ENCODE results near the gene SLC25A21.
"Not testable (repeated sequence)": the region's sequence is repeated elsewhere in the genome, so short reads cannot be mapped to it uniquely, and the experiment has no call there.

Gene SLC25A21

DNA sequence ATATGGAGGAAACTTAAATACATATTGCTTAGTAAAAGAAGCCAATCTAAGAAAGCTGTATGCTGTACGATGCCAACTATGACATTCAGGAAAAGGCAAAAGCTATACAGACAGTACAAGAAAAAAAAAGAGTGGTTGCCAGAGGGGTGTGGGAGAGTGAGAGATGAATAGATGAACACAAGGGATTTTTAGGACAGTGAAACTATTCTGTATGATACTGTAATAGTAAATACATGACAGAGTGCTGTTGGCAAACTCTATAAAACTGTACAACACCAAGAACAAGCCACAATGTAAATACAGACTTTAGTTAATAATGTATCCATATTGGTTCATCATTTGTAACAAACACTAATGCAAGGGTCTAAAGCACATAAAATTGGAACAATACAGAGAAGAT is 14.5 kb upstream of the SLC25A21 start:
- Histone ChIP-seq H3K9me3 (ENCODE audit: insufficient read depth, low read depth, low read length) (no peaks in the 10 kb centered on the region), H3K23ac (ENCODE audit: low read length) (no peak overlapping the region), H2BK5ac (ENCODE audit: low read depth, low read length, poor library complexity) (no peak overlapping the region), H3K4me3 (ENCODE audit: low read depth, low read length) (no peak overlapping the region), H3K36me3 (ENCODE audit: control insufficient read depth in 1 of 2, insufficient read depth in 2 of 2, low read length in 2 of 2) (no peaks in the 10 kb centered on the region), H3K4me1 (ENCODE audit: control insufficient read depth in 1 of 2, insufficient read depth in 2 of 2, low read length in 2 of 2) (no peaks in the 10 kb centered on the region), H4K8ac (ENCODE audit: low read depth, low read length) (no peak overlapping the region), H4K12ac (ENCODE audit: low read depth, low read length) (no peak overlapping the region), H3K79me2 (ENCODE audit: control insufficient read depth, insufficient read depth, low read length, poor library complexity) (no peaks in the 10 kb centered on the region), H2BK12ac (ENCODE audit: low read length) (no peak overlapping the region), H2BK120ac (ENCODE audit: insufficient read depth, low read length, poor library complexity) (no peak overlapping the region), H3K4ac (ENCODE audit: low read depth, low read length) (no peak overlapping the region), H4K91ac (ENCODE audit: low read depth, low read length) (no peak overlapping the region), H2AFZ (ENCODE audit: insufficient read depth, low read length, poor library complexity) (no peak overlapping the region), H3K27ac (ENCODE audit: low read depth, low read length) (no peak overlapping the region), H3K14ac (ENCODE audit: low read length) (no peak overlapping the region), H3K4me2 (ENCODE audit: low read length) (no peak overlapping the region), H2AK5ac (ENCODE audit: low read length) (no peak overlapping the region), H3K79me1 (ENCODE audit: low read length) (no peaks in the 10 kb centered on the region), H3K27me3 (ENCODE audit: insufficient read depth, low read length) (no peaks in the 10 kb centered on the region), H3K18ac (ENCODE audit: low read length) (no peak overlapping the region), H3K9ac (ENCODE audit: low read length) (no peak overlapping the region)
- no CpG with 5 or more reads among the region's 1 CpG for WGBS (ENCODE audit: extremely low coverage, insufficient coverage, insufficient read length)
- DNase-seq, result no peak

GRCh38 chr14:37185670-37186069 is 13.3 kb upstream of the SLC25A21 start:
- H4K8ac ChIP-seq (ENCODE audit: low read depth, low read length), result no peak overlapping the region
- no peak overlapping the region for H2BK5ac ChIP-seq (ENCODE audit: low read depth, low read length, poor library complexity)
- H2AFZ ChIP-seq (ENCODE audit: insufficient read depth, low read length, poor library complexity), result no peak overlapping the region
- no peaks in the 10 kb centered on the region for H3K4me1 ChIP-seq (ENCODE audit: control insufficient read depth in 1 of 2, insufficient read depth in 2 of 2, low read length in 2 of 2)
- no peak overlapping the region for H3K9ac ChIP-seq (ENCODE audit: low read length)
- no peaks in the 10 kb centered on the region for H3K36me3 ChIP-seq (ENCODE audit: control insufficient read depth in 1 of 2, insufficient read depth in 2 of 2, low read length in 2 of 2)
- H2BK120ac ChIP-seq (ENCODE audit: insufficient read depth, low read length, poor library complexity), result no peak overlapping the region
- no peak overlapping the region for H3K4me2 ChIP-seq (ENCODE audit: low read length)
- no peak overlapping the region for H3K23ac ChIP-seq (ENCODE audit: low read length)
- H3K27me3 ChIP-seq (ENCODE audit: insufficient read depth, low read length), result no peaks in the 10 kb centered on the region
- H3K79me2 ChIP-seq (ENCODE audit: control insufficient read depth, insufficient read depth, low read length, poor library complexity), result no peaks in the 10 kb centered on the region
- H3K79me1 ChIP-seq (ENCODE audit: low read length), result no peaks in the 10 kb centered on the region
- H3K4ac ChIP-seq (ENCODE audit: low read depth, low read length), result no peak overlapping the region
- no peak for DNase-seq
- no peak overlapping the region for H3K27ac ChIP-seq (ENCODE audit: low read depth, low read length)
- H3K4me3 ChIP-seq (ENCODE audit: low read depth, low read length), result no peak overlapping the region
- no peak overlapping the region for H2AK5ac ChIP-seq (ENCODE audit: low read length)
- no peak overlapping the region for H3K14ac ChIP-seq (ENCODE audit: low read length)
- H3K18ac ChIP-seq (ENCODE audit: low read length), result no peak overlapping the region
- H4K91ac ChIP-seq (ENCODE audit: low read depth, low read length), result no peak overlapping the region
- H4K12ac ChIP-seq (ENCODE audit: low read depth, low read length), result no peak overlapping the region
- H2BK12ac ChIP-seq (ENCODE audit: low read length), result no peak overlapping the region
- no peaks in the 10 kb centered on the region for H3K9me3 ChIP-seq (ENCODE audit: insufficient read depth, low read depth, low read length)

DNA sequence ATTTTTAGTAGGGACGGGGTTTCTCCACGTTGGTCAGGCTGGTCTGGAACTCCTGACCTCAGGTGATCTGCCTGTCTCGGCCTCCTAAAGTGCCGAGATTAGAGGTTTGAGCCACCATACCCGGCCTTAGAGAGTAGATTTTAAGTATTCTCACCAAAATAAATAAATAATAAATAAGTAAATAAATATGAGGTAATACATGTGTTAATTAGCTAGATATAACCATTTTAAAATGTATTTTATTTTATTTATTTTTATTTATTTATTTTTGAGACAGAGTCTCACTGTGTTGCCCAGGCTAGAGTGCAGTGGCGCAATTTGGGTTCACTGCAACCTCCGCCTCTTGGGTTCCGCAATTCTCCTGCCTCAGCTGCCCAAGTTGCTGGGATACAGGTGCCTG is 12.1 kb upstream of the SLC25A21 start:
- not testable (repeated sequence) for H2BK12ac ChIP-seq (ENCODE audit: low read length); H3K4me2 ChIP-seq (ENCODE audit: low read length); H2AFZ ChIP-seq (ENCODE audit: insufficient read depth, low read length, poor library complexity); H4K12ac ChIP-seq (ENCODE audit: low read depth, low read length); H4K91ac ChIP-seq (ENCODE audit: low read depth, low read length); H3K27ac ChIP-seq (ENCODE audit: low read depth, low read length); H3K14ac ChIP-seq (ENCODE audit: low read length); H3K4ac ChIP-seq (ENCODE audit: low read depth, low read length); H4K8ac ChIP-seq (ENCODE audit: low read depth, low read length); H3K79me2 ChIP-seq (ENCODE audit: control insufficient read depth, insufficient read depth, low read length, poor library complexity); H3K9me3 ChIP-seq (ENCODE audit: insufficient read depth, low read depth, low read length); H2BK5ac ChIP-seq (ENCODE audit: low read depth, low read length, poor library complexity); H3K79me1 ChIP-seq (ENCODE audit: low read length); DNase-seq; H3K36me3 ChIP-seq (ENCODE audit: control insufficient read depth in 1 of 2, insufficient read depth in 2 of 2, low read length in 2 of 2); H3K4me1 ChIP-seq (ENCODE audit: control insufficient read depth in 1 of 2, insufficient read depth in 2 of 2, low read length in 2 of 2); H2AK5ac ChIP-seq (ENCODE audit: low read length); H2BK120ac ChIP-seq (ENCODE audit: insufficient read depth, low read length, poor library complexity); H3K27me3 ChIP-seq (ENCODE audit: insufficient read depth, low read length); H3K23ac ChIP-seq (ENCODE audit: low read length); H3K4me3 ChIP-seq (ENCODE audit: low read depth, low read length); H3K18ac ChIP-seq (ENCODE audit: low read length); H3K9ac ChIP-seq (ENCODE audit: low read length)
- WGBS (ENCODE audit: extremely low coverage, insufficient coverage, insufficient read length), result no CpG with 5 or more reads among the region's 8 CpGs

DNA sequence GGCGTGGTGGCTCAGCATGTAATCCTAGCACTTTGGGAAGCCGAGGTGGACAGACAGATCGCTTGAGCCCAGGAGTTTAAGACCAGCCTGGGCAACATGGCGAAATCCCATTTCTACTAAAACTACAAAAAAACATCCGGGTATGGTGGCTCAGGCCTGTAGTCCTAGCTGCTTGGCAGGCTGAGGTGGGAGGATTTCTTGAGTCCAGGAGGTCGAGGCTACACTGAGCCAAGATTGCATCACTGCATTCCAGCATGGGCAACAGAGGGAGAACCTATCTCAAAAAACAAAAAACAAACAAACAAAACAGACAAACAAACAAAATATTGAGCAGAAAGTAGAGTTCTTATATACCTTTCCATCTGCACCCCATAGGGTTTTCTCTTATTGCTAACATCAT is 9.0 kb upstream of the SLC25A21 start:
- Histone ChIP-seq H2BK5ac (ENCODE audit: low read depth, low read length, poor library complexity) (no peak overlapping the region), H3K36me3 (ENCODE audit: control insufficient read depth in 1 of 2, insufficient read depth in 2 of 2, low read length in 2 of 2) (no peaks in the 10 kb centered on the region), H3K9me3 (ENCODE audit: insufficient read depth, low read depth, low read length) (no peaks in the 10 kb centered on the region), H3K27me3 (ENCODE audit: insufficient read depth, low read length) (no peaks in the 10 kb centered on the region), H4K12ac (ENCODE audit: low read depth, low read length) (no peak overlapping the region), H3K23ac (ENCODE audit: low read length) (no peak overlapping the region), H3K79me1 (ENCODE audit: low read length) (no peaks in the 10 kb centered on the region), H3K4me3 (ENCODE audit: low read depth, low read length) (no peak overlapping the region), H2AFZ (ENCODE audit: insufficient read depth, low read length, poor library complexity) (no peak overlapping the region), H3K9ac (ENCODE audit: low read length) (no peak overlapping the region), H4K8ac (ENCODE audit: low read depth, low read length) (no peak overlapping the region), H3K4me1 (ENCODE audit: control insufficient read depth in 1 of 2, insufficient read depth in 2 of 2, low read length in 2 of 2) (no peaks in the 10 kb centered on the region), H2BK12ac (ENCODE audit: low read length) (no peak overlapping the region), H3K14ac (ENCODE audit: low read length) (no peak overlapping the region), H2BK120ac (ENCODE audit: insufficient read depth, low read length, poor library complexity) (no peak overlapping the region), H3K27ac (ENCODE audit: low read depth, low read length) (no peak overlapping the region), H2AK5ac (ENCODE audit: low read length) (no peak overlapping the region), H3K79me2 (ENCODE audit: control insufficient read depth, insufficient read depth, low read length, poor library complexity) (no peaks in the 10 kb centered on the region), H3K18ac (ENCODE audit: low read length) (no peak overlapping the region), H3K4me2 (ENCODE audit: low read length) (no peak overlapping the region), H4K91ac (ENCODE audit: low read depth, low read length) (no peak overlapping the region), H3K4ac (ENCODE audit: low read depth, low read length) (no peak overlapping the region)
- DNase-seq, result no peak
- no CpG with 5 or more reads among the region's 6 CpGs for WGBS (ENCODE audit: extremely low coverage, insufficient coverage, insufficient read length)

- H2AFZ ChIP-seq (ENCODE audit: insufficient read depth, low read length, poor library complexity); H2AK5ac ChIP-seq (ENCODE audit: low read length); H2BK12ac ChIP-seq (ENCODE audit: low read length); H4K12ac ChIP-seq (ENCODE audit: low read depth, low read length); H3K27me3 ChIP-seq (ENCODE audit: insufficient read depth, low read length); H3K9me3 ChIP-seq (ENCODE audit: insufficient read depth, low read depth, low read length); H3K79me2 ChIP-seq (ENCODE audit: control insufficient read depth, insufficient read depth, low read length, poor library complexity); H3K4me2 ChIP-seq (ENCODE audit: low read length); H3K23ac ChIP-seq (ENCODE audit: low read length); H3K27ac ChIP-seq (ENCODE audit: low read depth, low read length); H3K18ac ChIP-seq (ENCODE audit: low read length); H3K4me3 ChIP-seq (ENCODE audit: low read depth, low read length); H3K4me1 ChIP-seq (ENCODE audit: control insufficient read depth in 1 of 2, insufficient read depth in 2 of 2, low read length in 2 of 2); H4K8ac ChIP-seq (ENCODE audit: low read depth, low read length); H3K14ac ChIP-seq (ENCODE audit: low read length); H2BK5ac ChIP-seq (ENCODE audit: low read depth, low read length, poor library complexity); H4K91ac ChIP-seq (ENCODE audit: low read depth, low read length); H3K36me3 ChIP-seq (ENCODE audit: control insufficient read depth in 1 of 2, insufficient read depth in 2 of 2, low read length in 2 of 2); H3K79me1 ChIP-seq (ENCODE audit: low read length); DNase-seq; H3K9ac ChIP-seq (ENCODE audit: low read length); H3K4ac ChIP-seq (ENCODE audit: low read depth, low read length); H2BK120ac ChIP-seq (ENCODE audit: insufficient read depth, low read length, poor library complexity): not testable (repeated sequence)
- no CpG with 5 or more reads among the region's 7 CpGs for WGBS (ENCODE audit: extremely low coverage, insufficient coverage, insufficient read length)
Observed at GRCh38 chr14:37180886-37181285, 8.5 kb upstream of the SLC25A21 start.
